ENCODE data around the gene DCPS.

DNA sequence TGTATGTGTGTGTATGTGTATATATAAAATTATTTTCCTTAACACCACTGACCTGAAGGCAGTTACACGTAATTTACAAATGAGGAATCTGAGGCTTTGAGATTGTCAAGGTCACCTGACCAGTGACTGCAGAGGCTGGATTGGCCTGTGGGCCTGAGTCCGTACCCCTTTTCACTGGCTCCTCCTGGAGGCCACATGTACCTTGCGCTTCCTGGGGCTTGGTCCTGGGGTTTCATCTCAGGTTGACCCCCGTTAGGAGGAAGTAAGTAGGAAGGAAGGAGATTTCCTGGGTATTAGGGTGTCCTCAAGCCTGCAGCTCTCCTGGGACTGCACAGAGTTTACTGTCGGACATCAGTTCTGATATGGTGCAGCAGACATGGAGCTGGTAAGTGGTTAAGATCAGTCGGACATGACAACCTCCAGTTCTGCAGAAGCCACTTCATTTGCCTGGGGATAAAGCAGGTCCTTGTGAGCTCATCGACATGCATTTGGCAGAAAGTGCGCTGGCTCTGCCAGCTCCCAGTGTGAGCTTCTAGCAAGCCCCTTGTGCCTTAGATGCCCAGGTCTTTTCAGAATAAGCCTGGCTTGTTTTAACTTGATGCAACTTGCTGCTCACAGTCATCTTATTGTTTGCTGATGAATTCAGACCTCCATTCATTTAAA lies 88.2 kb downstream of the DCPS start:
- TF ChIP-seq, protein P1, sequence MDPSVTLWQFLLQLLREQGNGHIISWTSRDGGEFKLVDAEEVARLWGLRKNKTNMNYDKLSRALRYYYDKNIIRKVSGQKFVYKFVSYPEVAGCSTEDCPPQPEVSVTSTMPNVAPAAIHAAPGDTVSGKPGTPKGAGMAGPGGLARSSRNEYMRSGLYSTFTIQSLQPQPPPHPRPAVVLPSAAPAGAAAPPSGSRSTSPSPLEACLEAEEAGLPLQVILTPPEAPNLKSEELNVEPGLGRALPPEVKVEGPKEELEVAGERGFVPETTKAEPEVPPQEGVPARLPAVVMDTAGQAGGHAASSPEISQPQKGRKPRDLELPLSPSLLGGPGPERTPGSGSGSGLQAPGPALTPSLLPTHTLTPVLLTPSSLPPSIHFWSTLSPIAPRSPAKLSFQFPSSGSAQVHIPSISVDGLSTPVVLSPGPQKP (IDR thresholded peaks at IDR 0.05; ENCODE audit: borderline replicate concordance, low read depth, low read length) = no peak
- TF ChIP-seq, protein P2, sequence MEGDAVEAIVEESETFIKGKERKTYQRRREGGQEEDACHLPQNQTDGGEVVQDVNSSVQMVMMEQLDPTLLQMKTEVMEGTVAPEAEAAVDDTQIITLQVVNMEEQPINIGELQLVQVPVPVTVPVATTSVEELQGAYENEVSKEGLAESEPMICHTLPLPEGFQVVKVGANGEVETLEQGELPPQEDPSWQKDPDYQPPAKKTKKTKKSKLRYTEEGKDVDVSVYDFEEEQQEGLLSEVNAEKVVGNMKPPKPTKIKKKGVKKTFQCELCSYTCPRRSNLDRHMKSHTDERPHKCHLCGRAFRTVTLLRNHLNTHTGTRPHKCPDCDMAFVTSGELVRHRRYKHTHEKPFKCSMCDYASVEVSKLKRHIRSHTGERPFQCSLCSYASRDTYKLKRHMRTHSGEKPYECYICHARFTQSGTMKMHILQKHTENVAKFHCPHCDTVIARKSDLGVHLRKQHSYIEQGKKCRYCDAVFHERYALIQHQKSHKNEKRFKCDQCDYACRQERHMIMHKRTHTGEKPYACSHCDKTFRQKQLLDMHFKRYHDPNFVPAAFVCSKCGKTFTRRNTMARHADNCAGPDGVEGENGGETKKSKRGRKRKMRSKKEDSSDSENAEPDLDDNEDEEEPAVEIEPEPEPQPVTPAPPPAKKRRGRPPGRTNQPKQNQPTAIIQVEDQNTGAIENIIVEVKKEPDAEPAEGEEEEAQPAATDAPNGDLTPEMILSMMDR (conservative IDR thresholded peaks at IDR 0.05; ENCODE audit: low read depth, low read length) = no peak
- TF ChIP-seq POLR2A (IDR thresholded peaks at IDR 0.05; ENCODE audit: low read depth, low read length) = no peak
- no peak for TF ChIP-seq MAFK (IDR thresholded peaks at IDR 0.05; ENCODE audit: low read depth, low read length)
- 0 out of 2 replicates have a peak, but pooled peaks have one; percentile 8 for TF ChIP-seq SMC3 (IDR thresholded peaks at IDR 0.05; ENCODE audit: low read depth, low read length)

Data from IMR-90 (cell line).